Suprapubic skin (tissue), 4 donors: ENCODE results near the gene RELCH.

Source experiments
- CTCF ChIP-seq, 2 donors: fragments of 200-600 bp in 1 of 2; fragments of 450-650 bp in 1 of 2; sonication (generic) in 1 of 2; IDR thresholded peaks; one replicate each; pipeline ENCODE4 v1.5.1; 2016 to 2019; ENCODE audit warnings: antibody characterized with exemption in 2 of 2, mild to moderate bottlenecking in 1 of 2, moderate library complexity in 1 of 2
- POLR2A ChIP-seq, 2 donors: fragments of 450-650 bp; IDR thresholded peaks; one replicate each; pipeline ENCODE4 v1.6.1; 2017; ENCODE audit warnings: antibody characterized with exemption in 2 of 2, mild to moderate bottlenecking in 2 of 2, moderate library complexity in 2 of 2
- POLR2AphosphoS5 ChIP-seq, 3 donors: sonication (generic); formaldehyde crosslinking; IDR thresholded peaks; one replicate each; pipeline ENCODE4 v1.6.1; 2017; ENCODE audit warnings: antibody characterized with exemption in 3 of 3

- no peak for TF ChIP-seq CTCF (IDR thresholded peaks at IDR 0.05)
- TF ChIP-seq POLR2A (IDR thresholded peaks at IDR 0.05): no peak
- no peak for TF ChIP-seq POLR2AphosphoS5 (IDR thresholded peaks at IDR 0.05)
Observed at GRCh38 chr18:62144338-62144737, 42.7 kb upstream of the RELCH start.
